HepG2 (cell line): ENCODE results near the gene AP2A2.

Experiments
- CCAR2 ChIP-seq: fragments of 200-400 bp; formaldehyde crosslinking; optimal IDR thresholded peaks from 2 replicates; pipeline ENCODE3; 2018; ENCODE audit warnings: low read depth, mild to moderate bottlenecking, low read length, moderate library complexity
- EP300 ChIP-seq, 3 experiments: sonication (generic) in 1 of 3; formaldehyde crosslinking in 1 of 3; IDR thresholded peaks; 2 replicates each; pipeline versions ENCODE4 v1.5.1 to v1.6.1; 2011 to 2020; ENCODE audit warnings: low read depth in 2 of 3, low read length in 2 of 3, borderline replicate concordance in 1 of 3, improper control_type of control experiment in 1 of 3, mild to moderate bottlenecking in 1 of 3, missing genetic modification reagents in 1 of 3, moderate library complexity in 1 of 3
- SMC3 ChIP-seq: IDR thresholded peaks from 2 replicates; pipeline ENCODE4 v1.6.1; 2011; ENCODE audit warnings: low read length, improper control_type of control experiment
- TF ChIP-seq, protein P1 (sequence below): sonication (generic); formaldehyde crosslinking; IDR thresholded peaks from 2 replicates; pipeline ENCODE4 v1.5.0; 2020; ENCODE audit warnings: mild to moderate bottlenecking, missing genetic modification reagents, borderline replicate concordance

DNA sequence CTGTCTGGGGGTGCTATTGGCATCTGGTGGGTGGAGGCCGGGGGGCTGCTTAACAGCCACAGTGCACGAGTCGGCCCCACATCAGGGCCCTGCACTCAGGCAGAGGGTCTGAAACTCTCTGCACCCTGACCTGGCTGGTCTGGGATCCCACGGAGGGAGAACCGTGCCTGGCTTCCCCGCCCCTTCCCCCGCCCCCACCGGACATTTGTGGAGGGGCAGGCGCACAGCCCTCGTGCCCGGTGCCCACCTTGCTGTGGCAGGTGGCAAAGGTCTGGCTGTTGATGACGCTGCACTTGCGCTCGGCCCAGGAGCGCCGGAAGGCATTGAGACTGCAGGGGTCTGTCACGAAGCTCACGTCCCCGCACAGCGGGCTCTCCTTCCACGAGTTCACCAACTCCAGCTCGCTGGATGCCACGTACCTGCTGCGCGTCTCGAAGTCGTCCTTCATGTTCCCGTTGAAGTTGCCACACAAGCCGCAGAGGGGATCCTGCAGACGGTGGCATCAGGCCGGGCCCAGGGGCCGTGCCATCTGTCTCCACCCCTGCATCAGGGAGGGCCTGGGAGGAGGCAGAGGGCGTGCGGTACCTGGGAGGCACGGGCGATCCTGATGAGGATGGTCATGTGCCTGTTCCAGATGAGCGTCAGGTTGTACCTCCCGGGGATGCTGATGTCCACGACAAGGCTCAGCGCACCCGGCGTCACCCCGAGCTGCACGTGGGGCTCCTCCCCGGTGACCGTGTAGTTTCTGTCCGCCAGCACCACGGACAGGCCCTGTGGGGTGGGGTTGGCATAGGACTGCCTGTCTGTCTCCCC, 99.1 kb downstream of the AP2A2 start:
- TF ChIP-seq CCAR2, result no peak
- no peak for TF ChIP-seq EP300 (IDR thresholded peaks at IDR 0.05; ENCODE audit: low read depth in 2 of 2, low read length in 2 of 2)
- TF ChIP-seq EP300 (CRISPR knock-in tag; IDR thresholded peaks at IDR 0.05; ENCODE audit: borderline replicate concordance), result no peak
- TF ChIP-seq, protein P1, sequence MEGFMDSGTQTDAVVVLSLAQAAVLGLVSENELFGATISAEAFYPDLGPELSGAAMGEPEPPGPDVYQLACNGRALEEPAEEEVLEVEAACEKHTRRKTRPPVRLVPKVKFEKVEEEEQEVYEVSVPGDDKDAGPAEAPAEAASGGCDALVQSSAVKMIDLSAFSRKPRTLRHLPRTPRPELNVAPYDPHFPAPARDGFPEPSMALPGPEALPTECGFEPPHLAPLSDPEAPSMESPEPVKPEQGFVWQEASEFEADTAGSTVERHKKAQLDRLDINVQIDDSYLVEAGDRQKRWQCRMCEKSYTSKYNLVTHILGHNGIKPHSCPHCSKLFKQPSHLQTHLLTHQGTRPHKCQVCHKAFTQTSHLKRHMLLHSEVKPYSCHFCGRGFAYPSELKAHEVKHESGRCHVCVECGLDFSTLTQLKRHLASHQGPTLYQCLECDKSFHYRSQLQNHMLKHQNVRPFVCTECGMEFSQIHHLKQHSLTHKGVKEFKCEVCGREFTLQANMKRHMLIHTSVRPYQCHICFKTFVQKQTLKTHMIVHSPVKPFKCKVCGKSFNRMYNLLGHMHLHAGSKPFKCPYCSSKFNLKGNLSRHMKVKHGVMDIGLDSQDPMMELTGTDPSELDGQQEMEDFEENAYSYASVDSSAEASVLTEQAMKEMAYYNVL (CRISPR knock-in tag), result no peak
- no peak for TF ChIP-seq SMC3
